PC-9 (cell line): ENCODE measurements around the gene LATS2. TPM values are rescaled to one million over a fixed set of nuclear protein-coding genes. Genes with fewer than 3 reads are reported as not detected.

Source experiments
- BruUV-seq: library from RNA; stranded (reverse); fragments of 400-500 nt; replicated peaks from 2 replicates; lab custom pipeline; 2021; lab: Mats Ljungman, UMichigan
- CTCF ChIA-PET: fragments of 300-600 bp; sonication (Branson Sonifier 250); formaldehyde crosslinking; loops from one replicate; lab custom pipeline; 2022; ENCODE audit warnings: antibody characterized with exemption; lab: Charles Lee
- POLR2A ChIA-PET: fragments of 300-600 bp; sonication (Branson Sonifier 250); formaldehyde crosslinking; loops from one replicate; lab custom pipeline; 2022; ENCODE audit warnings: antibody characterized with exemption; ENCODE audit not compliant: unreplicated experiment; lab: Charles Lee
- DNase-seq, 2 experiments: peaks; one replicate each; pipeline versions ENCODE4 v3.0.0 to v3.0.0-alpha.2; 2015 to 2022; ENCODE audit warnings: mixed read lengths in 1 of 2
- H2AFZ ChIP-seq: fragments of 200-600 bp; sonication (generic); 2 replicates; pipeline ENCODE4 v1.8.1; 2017; ENCODE audit warnings: antibody characterized with exemption
- H3F3A ChIP-seq: fragments of 200-600 bp; sonication (generic); 2 replicates; pipeline ENCODE4 v1.8.1; 2017; ENCODE audit warnings: antibody characterized with exemption, mild to moderate bottlenecking, low read depth; ENCODE audit not compliant: insufficient read depth
- H3K27ac ChIP-seq: fragments of 200-600 bp; sonication (generic); 2 replicates; pipeline ENCODE4 v1.6.1; 2016; ENCODE audit warnings: mixed run types
- H3K27me3 ChIP-seq: fragments of 200-600 bp; sonication (generic); 2 replicates; pipeline ENCODE4 v1.6.1; 2016; ENCODE audit warnings: low read depth, mixed run types; ENCODE audit not compliant: insufficient read depth
- H3K36me3 ChIP-seq: fragments of 200-600 bp; sonication (generic); 2 replicates; pipeline ENCODE4 v1.6.1; 2016; ENCODE audit warnings: low read depth, mixed run types
- H3K4me1 ChIP-seq: fragments of 200-600 bp; sonication (generic); replicated peaks from 2 replicates; pipeline ENCODE4 v1.6.1; 2016; ENCODE audit warnings: mixed run types; ENCODE audit not compliant: insufficient read depth
- H3K4me2 ChIP-seq: fragments of 200-600 bp; sonication (generic); 2 replicates; pipeline ENCODE4 v1.6.1; 2017; ENCODE audit warnings: mixed run types
- H3K4me3 ChIP-seq: fragments of 200-600 bp; sonication (generic); 2 replicates; pipeline ENCODE4 v1.6.1; 2016; ENCODE audit warnings: mixed run types
- H3K79me2 ChIP-seq: fragments of 200-600 bp; sonication (generic); 2 replicates; pipeline ENCODE4 v1.6.1; 2017; ENCODE audit warnings: low read depth, mixed run types
- H3K9me2 ChIP-seq: fragments of 200-600 bp; sonication (generic); 2 replicates; pipeline ENCODE4 v1.8.1; 2017; ENCODE audit warnings: mild to moderate bottlenecking; ENCODE audit not compliant: insufficient read depth
- H3K9me3 ChIP-seq: fragments of 200-600 bp; sonication (generic); 2 replicates; pipeline ENCODE4 v1.8.1; 2016; ENCODE audit warnings: low read depth; ENCODE audit not compliant: insufficient read depth
- H4K20me1 ChIP-seq: fragments of 200-600 bp; sonication (generic); 2 replicates; pipeline ENCODE4 v1.8.1; 2017; ENCODE audit not compliant: insufficient read depth
- CTCF ChIP-seq: fragments of 200-600 bp; sonication (generic); conservative IDR thresholded peaks from 2 replicates; pipeline ENCODE4 v1.6.1; 2017; ENCODE audit warnings: mixed run types, antibody characterized with exemption, mild to moderate bottlenecking, moderate library complexity
- EZH2 ChIP-seq: fragments of 200-600 bp; sonication (generic); IDR thresholded peaks from 2 replicates; pipeline ENCODE4 v1.8.0; 2017; ENCODE audit warnings: antibody characterized with exemption, low read depth
- intact Hi-C: fragments of 100-400 bp; cut with micrococcal nuclease; formaldehyde crosslinking; loops from one replicate; pipeline ENCODE4 v1.10.0; 2022; ENCODE audit not compliant: unreplicated experiment
- total RNA-seq: library from RNA; stranded (reverse); gene quantifications from 2 replicates; pipeline ENCODE4 v1.2.3, GENCODE V29; 2021

LATS2 gene
- total RNA-seq, 1 experiment from 2014 or later, result 12.3 TPM

GRCh38 chr13:21055016-21055415 lies 6.4 kb downstream of the LATS2 start:
- Histone ChIP-seq H3K36me3 (no peaks in the 10 kb centered on the region), H2AFZ (no peak overlapping the region), H3K4me1 (0 out of 2 replicates have a peak, but pooled peaks cover 11% of the 10 kb centered on the region), H3K79me2 (peaks cover 46% of the 10 kb centered on the region), H4K20me1 (peaks cover 17% of the 10 kb centered on the region), H3K9me2 (no peaks in the 10 kb centered on the region), H3K4me2 (no peak overlapping the region), H3K4me3 (no peak overlapping the region), H3K9me3 (no peaks in the 10 kb centered on the region; the same call in 1 of the 2 replicates), H3K27me3 (no peaks in the 10 kb centered on the region), H3K27ac (no peak overlapping the region), H3F3A (no peaks in the 10 kb centered on the region)
- DNase-seq, result no peak
- no peak for TF ChIP-seq CTCF
- no peak for TF ChIP-seq EZH2
- ChIA-PET POLR2A (no interaction called here), CTCF (no interaction called here)
- intact Hi-C loops, result no loop called here
- no TSS peak for BruUV-seq

GRCh38 chr13:21054313-21054712 lies 7.1 kb downstream of the LATS2 start:
- TF ChIP-seq CTCF (no peak), EZH2 (no peak)
- peaks cover 17% of the 10 kb centered on the region for H4K20me1 ChIP-seq
- H3K36me3 ChIP-seq, result no peaks in the 10 kb centered on the region
- no peak overlapping the region for H3K27ac ChIP-seq
- no TSS peak for BruUV-seq
- ChIA-PET POLR2A (interaction anchor here (0.6 kb wide), 1 partner anchor 391 kb away, joined by 3 read pairs; no protein-coding TSS in a partner anchor), CTCF (no interaction called here)
- H2AFZ ChIP-seq, result no peak overlapping the region
- intact Hi-C loops, result no loop called here
- H3K9me3 ChIP-seq, result no peaks in the 10 kb centered on the region; the same call in 1 of the 2 replicates
- DNase-seq, result no peak
- no peak overlapping the region for H3K4me2 ChIP-seq
- H3F3A ChIP-seq, result no peaks in the 10 kb centered on the region
- no peaks in the 10 kb centered on the region for H3K9me2 ChIP-seq
- peaks cover 44% of the 10 kb centered on the region for H3K79me2 ChIP-seq
- H3K4me1 ChIP-seq, result 0 out of 2 replicates have a peak, but pooled peaks cover 6% of the 10 kb centered on the region
- no peak overlapping the region for H3K4me3 ChIP-seq
- H3K27me3 ChIP-seq, result no peaks in the 10 kb centered on the region

- no peaks in the 10 kb centered on the region for H3K4me1 ChIP-seq
- H3K9me2 ChIP-seq, result no peaks in the 10 kb centered on the region
- no peaks in the 10 kb centered on the region for H3K27me3 ChIP-seq
- no peaks in the 10 kb centered on the region; the same call in 1 of the 2 replicates for H3K9me3 ChIP-seq
- intact Hi-C loops, result no loop called here
- H3K79me2 ChIP-seq, result peaks cover 37% of the 10 kb centered on the region
- no peak overlapping the region for H3K4me3 ChIP-seq
- no TSS peak for BruUV-seq
- no peaks in the 10 kb centered on the region for H3F3A ChIP-seq
- no peak overlapping the region for H3K27ac ChIP-seq
- no peak for TF ChIP-seq EZH2
- TF ChIP-seq CTCF, result no peak
- peaks cover 19% of the 10 kb centered on the region for H4K20me1 ChIP-seq
- no peaks in the 10 kb centered on the region for H3K36me3 ChIP-seq
- no peak overlapping the region for H2AFZ ChIP-seq
- ChIA-PET CTCF (no interaction called here), POLR2A (no interaction called here)
- no peak for DNase-seq
- no peak overlapping the region for H3K4me2 ChIP-seq
These were observed 8.2 kb downstream of the LATS2 start for GRCh38 chr13:21053231-21053630.
